ENCODE results near the gene MAGI1. TPM values are rescaled to one million over a fixed set of nuclear protein-coding genes. Genes with fewer than 3 reads are reported as not detected.
A peak's percentile ranks its signal among the peaks of the same experiment; 100 is the strongest.
"Not testable (repeated sequence)": the region's sequence is repeated elsewhere in the genome, so short reads cannot be mapped to it uniquely, and the experiment has no call there.

Gene MAGI1
- total and polyA plus RNA-seq, 4 donors: 5.0 to 69.2 (median 28.5) TPM

- no peaks in the 10 kb centered on the region for H3K27me3 ChIP-seq (ENCODE audit: control insufficient read depth in 1 of 2, insufficient read depth in 2 of 2, low read length in 1 of 2)
- H3K27ac ChIP-seq (ENCODE audit: low read depth in 1 of 2, low read length in 2 of 2): peak overlapping the region in 1 of 2 donors; percentile 54
- DNase-seq (peak; percentile 74 to 85), ATAC-seq (ENCODE audit: low FRiP score) (peak; percentile 70)
- H3K4me3 ChIP-seq (ENCODE audit: low read length in 2 of 2): no peak overlapping the region
- no peaks in the 10 kb centered on the region for H3K9me3 ChIP-seq (ENCODE audit: control insufficient read depth, low read length)
- H3K36me3 ChIP-seq (ENCODE audit: control insufficient read depth in 1 of 2, insufficient read depth in 2 of 2, low read length in 1 of 2): no peaks in the 10 kb centered on the region
- H3K4me1 ChIP-seq (ENCODE audit: control insufficient read depth in 1 of 2, insufficient read depth in 2 of 2, low read length in 2 of 2): no peaks in the 10 kb centered on the region
- WGBS, 2 donors: 4 to 5% methylated on average over 6 of the region's 6 CpGs
- intact Hi-C loops (cut with DNase I): loop anchor here in 1 of 2 donors (5.0 kb wide), 1 partner anchor 155 kb away; no protein-coding TSS in a partner anchor
Measured at GRCh38 chr3:66047311-66048050, 8.8 kb upstream of the MAGI1 start.

- H3K27ac ChIP-seq (ENCODE audit: low read depth in 1 of 2, low read length in 2 of 2); H3K36me3 ChIP-seq (ENCODE audit: control insufficient read depth in 1 of 2, insufficient read depth in 2 of 2, low read length in 1 of 2); DNase-seq; ATAC-seq (ENCODE audit: low FRiP score); H3K4me3 ChIP-seq (ENCODE audit: low read length in 2 of 2); H3K4me1 ChIP-seq (ENCODE audit: control insufficient read depth in 1 of 2, insufficient read depth in 2 of 2, low read length in 2 of 2); H3K27me3 ChIP-seq (ENCODE audit: control insufficient read depth in 1 of 2, insufficient read depth in 2 of 2, low read length in 1 of 2); H3K9me3 ChIP-seq (ENCODE audit: control insufficient read depth, low read length): not testable (repeated sequence)
- WGBS, 2 donors: 52 to 58% methylated on average over 2 of the region's 2 CpGs
- intact Hi-C loops (cut with DNase I): loop anchor here in 1 of 2 donors (5.0 kb wide), 1 partner anchor 154 kb away; no protein-coding TSS in a partner anchor
Measured at GRCh38 chr3:66046321-66046720, 7.6 kb upstream of the MAGI1 start.

GRCh38 chr3:66041828-66042227 is 3.1 kb upstream of the MAGI1 start:
- Histone ChIP-seq H3K36me3 (ENCODE audit: control insufficient read depth in 1 of 2, insufficient read depth in 2 of 2, low read length in 1 of 2) (no peaks in the 10 kb centered on the region), H3K4me1 (ENCODE audit: control insufficient read depth in 1 of 2, insufficient read depth in 2 of 2, low read length in 2 of 2) (no peaks in the 10 kb centered on the region), H3K27ac (ENCODE audit: low read depth in 1 of 2, low read length in 2 of 2) (no peak overlapping the region), H3K27me3 (ENCODE audit: control insufficient read depth in 1 of 2, insufficient read depth in 2 of 2, low read length in 1 of 2) (no peaks in the 10 kb centered on the region), H3K9me3 (ENCODE audit: control insufficient read depth, low read length) (no peaks in the 10 kb centered on the region), H3K4me3 (ENCODE audit: low read length in 2 of 2) (no peak overlapping the region)
- no peak for DNase-seq
- no peak for ATAC-seq (ENCODE audit: low FRiP score)
- intact Hi-C loops (cut with DNase I): no loop called here

- H3K36me3 ChIP-seq (ENCODE audit: control insufficient read depth in 1 of 2, insufficient read depth in 2 of 2, low read length in 1 of 2): no peaks in the 10 kb centered on the region
- intact Hi-C loops (cut with DNase I): no loop called here
- H3K4me1 ChIP-seq (ENCODE audit: control insufficient read depth in 1 of 2, insufficient read depth in 2 of 2, low read length in 2 of 2): no peaks in the 10 kb centered on the region
- H3K27ac ChIP-seq (ENCODE audit: low read depth in 1 of 2, low read length in 2 of 2): no peak overlapping the region
- H3K4me3 ChIP-seq (ENCODE audit: low read length in 2 of 2): no peak overlapping the region
- no peaks in the 10 kb centered on the region for H3K9me3 ChIP-seq (ENCODE audit: control insufficient read depth, low read length)
- DNase-seq: no peak
- no peak for ATAC-seq (ENCODE audit: low FRiP score)
- H3K27me3 ChIP-seq (ENCODE audit: control insufficient read depth in 1 of 2, insufficient read depth in 2 of 2, low read length in 1 of 2): no peaks in the 10 kb centered on the region
- 26 to 49% methylated on average over 1 of the region's 1 CpG for WGBS, 2 donors
Measured at GRCh38 chr3:66041116-66041515, 2.4 kb upstream of the MAGI1 start.

- intact Hi-C loops (cut with DNase I): loop anchor here (2.0 to 10.0 kb wide), 7 partner anchors 61 to 257 kb away; no protein-coding TSS in a partner anchor
- ATAC-seq (ENCODE audit: low FRiP score): peak; percentile 19
- DNase-seq: peak; percentile 68 to 83
Measured at GRCh38 chr3:66039590-66039887, 821 bp upstream of the MAGI1 start.

GRCh38 chr3:66038384-66038725 is 363 bp downstream of the MAGI1 start:
- no peaks in the 10 kb centered on the region for H3K27me3 ChIP-seq (ENCODE audit: control insufficient read depth in 1 of 2, insufficient read depth in 2 of 2, low read length in 1 of 2)
- intact Hi-C loops (cut with DNase I): loop anchor here (2.0 to 10.0 kb wide), 7 partner anchors 60 to 256 kb away; no protein-coding TSS in a partner anchor
- peak in 1 of 2 donors; percentile 85 for DNase-seq
- H3K4me1 ChIP-seq (ENCODE audit: control insufficient read depth in 1 of 2, insufficient read depth in 2 of 2, low read length in 2 of 2): no peaks in the 10 kb centered on the region
- peak; percentile 51 for ATAC-seq (ENCODE audit: low FRiP score)
- H3K9me3 ChIP-seq (ENCODE audit: control insufficient read depth, low read length): no peaks in the 10 kb centered on the region
- 0 to 1% methylated on average over 22 to 25 of the region's 25 CpGs for WGBS, 2 donors
- H3K36me3 ChIP-seq (ENCODE audit: control insufficient read depth in 1 of 2, insufficient read depth in 2 of 2, low read length in 1 of 2): no peaks in the 10 kb centered on the region
- H3K4me3 ChIP-seq (ENCODE audit: low read length in 2 of 2): peak overlapping the region; percentile 65 to 81
- peak overlapping the region in 1 of 2 donors; percentile 92 for H3K27ac ChIP-seq (ENCODE audit: low read depth in 1 of 2, low read length in 2 of 2)

More at GRCh38 chr3:66039590-66039887, 821 bp upstream of the MAGI1 start:
- Histone ChIP-seq H3K27me3 (ENCODE audit: control insufficient read depth in 1 of 2, insufficient read depth in 2 of 2, low read length in 1 of 2) (no peaks in the 10 kb centered on the region), H3K9me3 (ENCODE audit: control insufficient read depth, low read length) (no peaks in the 10 kb centered on the region), H3K4me1 (ENCODE audit: control insufficient read depth in 1 of 2, insufficient read depth in 2 of 2, low read length in 2 of 2) (no peaks in the 10 kb centered on the region), H3K27ac (ENCODE audit: low read depth in 1 of 2, low read length in 2 of 2) (peak overlapping the region; percentile 80 to 88), H3K4me3 (ENCODE audit: low read length in 2 of 2) (peak overlapping the region; percentile 61 to 64), H3K36me3 (ENCODE audit: control insufficient read depth in 1 of 2, insufficient read depth in 2 of 2, low read length in 1 of 2) (no peaks in the 10 kb centered on the region)
- WGBS, 2 donors: 0% methylated on average over 20 of the region's 20 CpGs

GRCh38 chr3:66037986-66038369 is 740 bp downstream of the MAGI1 start:
- 0% methylated on average over 31 of the region's 31 CpGs for WGBS, 2 donors
- H3K4me1 ChIP-seq (ENCODE audit: control insufficient read depth in 1 of 2, insufficient read depth in 2 of 2, low read length in 2 of 2): no peaks in the 10 kb centered on the region
- peak overlapping the region; percentile 65 to 81 for H3K4me3 ChIP-seq (ENCODE audit: low read length in 2 of 2)
- H3K36me3 ChIP-seq (ENCODE audit: control insufficient read depth in 1 of 2, insufficient read depth in 2 of 2, low read length in 1 of 2): no peaks in the 10 kb centered on the region
- no peaks in the 10 kb centered on the region for H3K27me3 ChIP-seq (ENCODE audit: control insufficient read depth in 1 of 2, insufficient read depth in 2 of 2, low read length in 1 of 2)
- peak; percentile 38 for ATAC-seq (ENCODE audit: low FRiP score)
- intact Hi-C loops (cut with DNase I): loop anchor here (2.0 to 10.0 kb wide), 7 partner anchors 59 to 256 kb away; no protein-coding TSS in a partner anchor
- no peaks in the 10 kb centered on the region for H3K9me3 ChIP-seq (ENCODE audit: control insufficient read depth, low read length)
- peak; percentile 53 to 77 for DNase-seq
- H3K27ac ChIP-seq (ENCODE audit: low read depth in 1 of 2, low read length in 2 of 2): peak overlapping the region in 1 of 2 donors; percentile 92

- H3K9me3 ChIP-seq (ENCODE audit: control insufficient read depth, low read length): no peaks in the 10 kb centered on the region
- no peaks in the 10 kb centered on the region for H3K27me3 ChIP-seq (ENCODE audit: control insufficient read depth in 1 of 2, insufficient read depth in 2 of 2, low read length in 1 of 2)
- 0 to 1% methylated on average over 33 of the region's 33 CpGs for WGBS, 2 donors
- H3K4me1 ChIP-seq (ENCODE audit: control insufficient read depth in 1 of 2, insufficient read depth in 2 of 2, low read length in 2 of 2): no peaks in the 10 kb centered on the region
- intact Hi-C loops (cut with DNase I): loop anchor here (5.0 to 10.0 kb wide), 5 partner anchors 80 to 255 kb away; no protein-coding TSS in a partner anchor
- DNase-seq (peak; percentile 58 to 83), ATAC-seq (ENCODE audit: low FRiP score) (peak; percentile 48)
- H3K36me3 ChIP-seq (ENCODE audit: control insufficient read depth in 1 of 2, insufficient read depth in 2 of 2, low read length in 1 of 2): no peaks in the 10 kb centered on the region
- peak overlapping the region; percentile 65 to 81 for H3K4me3 ChIP-seq (ENCODE audit: low read length in 2 of 2)
- peak overlapping the region in 1 of 2 donors; percentile 2 for H3K27ac ChIP-seq (ENCODE audit: low read depth in 1 of 2, low read length in 2 of 2)
Measured at GRCh38 chr3:66037330-66037985, 1.3 kb downstream of the MAGI1 start.
